Mesendoderm (in vitro differentiated cells): ENCODE measurements around the gene CCDC51. TPM values are rescaled to one million over a fixed set of nuclear protein-coding genes. Genes with fewer than 3 reads are reported as not detected.
"Not testable (repeated sequence)": the region's sequence is repeated elsewhere in the genome, so short reads cannot be mapped to it uniquely, and the experiment has no call there.

Experiments used
- DNase-seq: peaks from one replicate; pipeline ENCODE4 v3.0.0; 2013
- H2AK5ac ChIP-seq: 2 replicates; pipeline ENCODE4 v1.6.1; 2013; ENCODE audit warnings: low read length, inconsistent platforms
- H2BK120ac ChIP-seq: 2 replicates; pipeline ENCODE4 v1.6.1; 2013; ENCODE audit warnings: low read depth, mild to moderate bottlenecking, low read length, moderate library complexity, mixed read lengths
- H2BK15ac ChIP-seq: replicated peaks from 2 replicates; pipeline ENCODE4 v1.6.1; 2013; ENCODE audit warnings: low read depth, mild to moderate bottlenecking, moderate library complexity
- H2BK5ac ChIP-seq: 2 replicates; pipeline ENCODE4 v1.6.1; 2013; ENCODE audit warnings: low read length, inconsistent platforms
- H3K18ac ChIP-seq: 2 replicates; pipeline ENCODE4 v1.6.1; 2013; ENCODE audit warnings: mild to moderate bottlenecking, low read length, mixed read lengths
- H3K23ac ChIP-seq: one replicate; pipeline ENCODE4 v1.6.1; 2013; ENCODE audit warnings: low read length
- H3K27ac ChIP-seq: 2 replicates; pipeline ENCODE4 v1.5.1; 2013; ENCODE audit warnings: low read depth, mild to moderate bottlenecking, inconsistent platforms, low read length, moderate library complexity
- H3K27me3 ChIP-seq: 2 replicates; pipeline ENCODE4 v1.6.1; 2013; ENCODE audit warnings: low read length, control low read depth, mild to moderate bottlenecking, inconsistent platforms; ENCODE audit not compliant: insufficient read depth, poor library complexity
- H3K36me3 ChIP-seq: 2 replicates; pipeline ENCODE4 v1.6.1; 2013; ENCODE audit warnings: low read length, inconsistent platforms; ENCODE audit not compliant: control insufficient read depth, insufficient read depth
- H3K4ac ChIP-seq: one replicate; pipeline ENCODE4 v1.6.1; 2013; ENCODE audit warnings: low read depth, mild to moderate bottlenecking, low read length, moderate library complexity
- H3K4me1 ChIP-seq: 2 replicates; pipeline ENCODE4 v1.6.1; 2013; ENCODE audit warnings: low read depth, low read length, inconsistent platforms; ENCODE audit not compliant: control insufficient read depth
- H3K4me2 ChIP-seq: 2 replicates; pipeline ENCODE4 v1.6.1; 2013; ENCODE audit warnings: low read length
- H3K4me3 ChIP-seq: 2 replicates; pipeline ENCODE4 v1.5.1; 2013; ENCODE audit warnings: mild to moderate bottlenecking, low read length
- H3K56ac ChIP-seq: one replicate; pipeline ENCODE4 v1.6.1; 2013; ENCODE audit warnings: low read length
- H3K79me1 ChIP-seq: 2 replicates; pipeline ENCODE4 v1.6.1; 2013; ENCODE audit warnings: low read length, inconsistent platforms
- H3K79me2 ChIP-seq: 2 replicates; pipeline ENCODE4 v1.6.1; 2013; ENCODE audit warnings: mild to moderate bottlenecking, low read length; ENCODE audit not compliant: control insufficient read depth, insufficient read depth
- H3K9ac ChIP-seq: 2 replicates; pipeline ENCODE4 v1.6.1; 2013; ENCODE audit warnings: low read length, inconsistent platforms
- H4K5ac ChIP-seq: one replicate; pipeline ENCODE4 v1.6.1; 2013; ENCODE audit warnings: low read length
- H4K8ac ChIP-seq: one replicate; pipeline ENCODE4 v1.6.1; 2013; ENCODE audit warnings: low read depth, mild to moderate bottlenecking, control low read depth, low read length, moderate library complexity
- WGBS: extraction: QIAGEN DNeasy Blood & Tissue Kit; methylation state at CpG from one replicate; pipeline ENCODE4 v1.1.7; 2013; ENCODE audit warnings: low lambda C conversion rate, missing lambda C conversion rate; ENCODE audit not compliant: insufficient coverage; ENCODE audit errors: extremely low coverage; 5-methylcytosine and 5-hydroxymethylcytosine counted together
- polyA plus RNA-seq, 2 experiments: library from polyadenylated mRNA; stranded (reverse); fragments of 200-250 nt; gene quantifications; one replicate each; pipeline ENCODE4 v1.2.3, GENCODE V29; 2013

Gene CCDC51
- polyA plus RNA-seq (2013, experiment 1 of 2): 17.5 TPM
- 16.4 TPM for polyA plus RNA-seq (2013, experiment 2 of 2)

GRCh38 chr3:48439820-48440589, at the start of gene CCDC51, which contains the start of gene TMA7:
TSS of gene CCDC51 (minus strand) at chr3:48440119. CDS start at chr3:48435128, 4,991 bp downstream.
TSS of gene TMA7 (plus strand) at chr3:48440257. CDS start at chr3:48440297, 40 bp downstream.
- peak within 1 kb of the TSS; percentile 93 for H3K4me2 ChIP-seq
- peaks cover 22% of the 10 kb centered on the region for H3K79me2 ChIP-seq
- H3K18ac ChIP-seq: peak within 1 kb of the TSS; percentile 46
- no peaks in the 10 kb centered on the region for H3K4me1 ChIP-seq
- WGBS: no CpG with 5 or more reads among the region's 54 CpGs
- H3K56ac ChIP-seq: peak within 1 kb of the TSS; percentile 99
- H3K4me3 ChIP-seq: peak within 1 kb of the TSS; percentile 96
- peak within 1 kb of the TSS; percentile 98 for H3K9ac ChIP-seq
- no peak within 1 kb of the TSS for H4K8ac ChIP-seq
- H3K23ac ChIP-seq: no peak within 1 kb of the TSS
- peak within 1 kb of the TSS; percentile 93 for H2BK5ac ChIP-seq
- peaks cover 4% of the 10 kb centered on the region for H3K36me3 ChIP-seq
- H2BK15ac ChIP-seq: no peak within 1 kb of the TSS
- peak within 1 kb of the TSS; percentile 69 for H3K27ac ChIP-seq
- no peaks in the 10 kb centered on the region for H3K27me3 ChIP-seq
- peak; percentile 99 for DNase-seq
- H2BK120ac ChIP-seq: no peak within 1 kb of the TSS
- no peak within 1 kb of the TSS for H4K5ac ChIP-seq
- peaks cover 10% of the 10 kb centered on the region for H3K79me1 ChIP-seq
- H2AK5ac ChIP-seq: peak within 1 kb of the TSS; percentile 15
- peak within 1 kb of the TSS; percentile 73 for H3K4ac ChIP-seq

- Histone ChIP-seq H3K18ac (no peak overlapping the region), H3K4ac (no peak overlapping the region), H3K79me1 (no peaks in the 10 kb centered on the region), H4K8ac (no peak overlapping the region), H3K36me3 (no peaks in the 10 kb centered on the region), H3K9ac (no peak overlapping the region), H3K27ac (no peak overlapping the region), H2AK5ac (no peak overlapping the region), H3K4me3 (no peak overlapping the region), H2BK15ac (no peak overlapping the region), H3K23ac (no peak overlapping the region), H3K79me2 (no peaks in the 10 kb centered on the region), H3K4me2 (no peak overlapping the region), H2BK120ac (no peak overlapping the region), H3K27me3 (no peaks in the 10 kb centered on the region), H3K4me1 (no peaks in the 10 kb centered on the region), H3K56ac (no peak overlapping the region), H4K5ac (no peak overlapping the region), H2BK5ac (no peak overlapping the region)
- no CpG with 5 or more reads among the region's 5 CpGs for WGBS
- DNase-seq: no peak
These were observed 47.0 kb upstream of the CCDC51 start for GRCh38 chr3:48486952-48487351.

GRCh38 chr3:48482822-48483221, 42.9 kb upstream of the CCDC51 start:
- H2BK5ac ChIP-seq, H3K4ac ChIP-seq, H2BK15ac ChIP-seq, H3K56ac ChIP-seq, H3K23ac ChIP-seq, H4K5ac ChIP-seq, H3K4me3 ChIP-seq, H3K36me3 ChIP-seq, DNase-seq, H3K18ac ChIP-seq, H3K4me1 ChIP-seq, H2AK5ac ChIP-seq, H3K79me2 ChIP-seq, H4K8ac ChIP-seq, H3K9ac ChIP-seq, H3K27ac ChIP-seq, H3K27me3 ChIP-seq, H2BK120ac ChIP-seq, H3K79me1 ChIP-seq, H3K4me2 ChIP-seq: not testable (repeated sequence)
- WGBS: no CpG with 5 or more reads among the region's 6 CpGs

GRCh38 chr3:48480891-48481290, 41.0 kb upstream of the CCDC51 start:
- H3K36me3 ChIP-seq, H2BK5ac ChIP-seq, H2AK5ac ChIP-seq, H3K4me3 ChIP-seq, H3K18ac ChIP-seq, H3K27me3 ChIP-seq, H3K9ac ChIP-seq, H3K79me1 ChIP-seq, DNase-seq, H4K8ac ChIP-seq, H2BK15ac ChIP-seq, H3K23ac ChIP-seq, H3K4ac ChIP-seq, H3K56ac ChIP-seq, H3K79me2 ChIP-seq, H3K4me2 ChIP-seq, H3K27ac ChIP-seq, H3K4me1 ChIP-seq, H2BK120ac ChIP-seq, H4K5ac ChIP-seq: not testable (repeated sequence)
- no CpG with 5 or more reads among the region's 11 CpGs for WGBS

GRCh38 chr3:48478626-48479555, 39.0 kb upstream of the CCDC51 start:
- H2BK120ac ChIP-seq: no peak overlapping the region
- H3K36me3 ChIP-seq: no peaks in the 10 kb centered on the region
- no peak overlapping the region for H4K5ac ChIP-seq
- H3K9ac ChIP-seq: no peak overlapping the region
- no peak overlapping the region for H3K56ac ChIP-seq
- no peak overlapping the region for H3K4me2 ChIP-seq
- no peak for DNase-seq
- no peak overlapping the region for H3K4ac ChIP-seq
- H2AK5ac ChIP-seq: no peak overlapping the region
- H2BK15ac ChIP-seq: no peak overlapping the region
- no peak overlapping the region for H3K27ac ChIP-seq
- WGBS: no CpG with 5 or more reads among the region's 19 CpGs
- H3K79me1 ChIP-seq: no peaks in the 10 kb centered on the region
- H2BK5ac ChIP-seq: no peak overlapping the region
- peaks cover 6% of the 10 kb centered on the region for H3K4me1 ChIP-seq
- H3K23ac ChIP-seq: no peak overlapping the region
- no peaks in the 10 kb centered on the region for H3K79me2 ChIP-seq
- H4K8ac ChIP-seq: no peak overlapping the region
- H3K4me3 ChIP-seq: no peak overlapping the region
- H3K18ac ChIP-seq: no peak overlapping the region
- no peaks in the 10 kb centered on the region for H3K27me3 ChIP-seq
